AG09319 (cell line): ENCODE results near the gene BAZ1B.

ENCODE experiments used
- DNase-seq: peaks from one replicate; pipeline ENCODE4 v3.0.0-alpha.2; 2010; ENCODE audit warnings: low read depth; ENCODE audit errors: extremely low read depth
- CTCF ChIP-seq: IDR thresholded peaks from 2 replicates; pipeline ENCODE4 v1.5.1; 2011; ENCODE audit warnings: low read depth, mild to moderate bottlenecking, inconsistent platforms, low read length, moderate library complexity

Gene BAZ1B

GRCh38 chr7:73438547-73439409 is 83.3 kb downstream of the BAZ1B start:
- DNase-seq, result no peak
- no peak for TF ChIP-seq CTCF

GRCh38 chr7:73437621-73438416 is 84.3 kb downstream of the BAZ1B start:
- DNase-seq, result no peak
- TF ChIP-seq CTCF, result no peak

- DNase-seq, result no peak
- TF ChIP-seq CTCF, result no peak
These were observed 85.0 kb downstream of the BAZ1B start for GRCh38 chr7:73437091-73437490.

GRCh38 chr7:73436031-73436929 is 85.8 kb downstream of the BAZ1B start:
- no peak for TF ChIP-seq CTCF
- no peak for DNase-seq

GRCh38 chr7:73435471-73436009 is 86.6 kb downstream of the BAZ1B start:
- TF ChIP-seq CTCF, result no peak
- no peak for DNase-seq

- TF ChIP-seq CTCF, result no peak
- no peak for DNase-seq
These were observed 87.4 kb downstream of the BAZ1B start for GRCh38 chr7:73434701-73435069.
